ENCODE data around the gene MT1A.

DNA sequence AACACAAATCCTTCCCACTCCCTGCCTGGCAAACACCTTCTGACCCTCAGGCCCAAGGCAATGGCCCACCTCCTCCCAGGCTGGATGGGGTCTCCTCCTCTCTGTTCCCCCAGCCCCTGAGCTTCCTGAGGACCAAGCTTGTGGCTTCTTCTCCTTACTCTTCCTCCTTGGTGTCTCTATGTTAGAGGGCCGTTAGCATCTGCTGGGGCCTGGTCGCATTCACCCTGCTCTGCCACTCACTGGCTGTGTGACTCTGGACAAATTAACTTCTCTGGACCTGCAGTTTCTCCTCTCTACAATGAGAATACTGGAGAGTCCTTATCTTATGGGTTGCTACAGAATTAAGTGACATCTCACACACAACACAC is 30.8 kb upstream of the MT1A start:
- TF ChIP-seq, protein P1, sequence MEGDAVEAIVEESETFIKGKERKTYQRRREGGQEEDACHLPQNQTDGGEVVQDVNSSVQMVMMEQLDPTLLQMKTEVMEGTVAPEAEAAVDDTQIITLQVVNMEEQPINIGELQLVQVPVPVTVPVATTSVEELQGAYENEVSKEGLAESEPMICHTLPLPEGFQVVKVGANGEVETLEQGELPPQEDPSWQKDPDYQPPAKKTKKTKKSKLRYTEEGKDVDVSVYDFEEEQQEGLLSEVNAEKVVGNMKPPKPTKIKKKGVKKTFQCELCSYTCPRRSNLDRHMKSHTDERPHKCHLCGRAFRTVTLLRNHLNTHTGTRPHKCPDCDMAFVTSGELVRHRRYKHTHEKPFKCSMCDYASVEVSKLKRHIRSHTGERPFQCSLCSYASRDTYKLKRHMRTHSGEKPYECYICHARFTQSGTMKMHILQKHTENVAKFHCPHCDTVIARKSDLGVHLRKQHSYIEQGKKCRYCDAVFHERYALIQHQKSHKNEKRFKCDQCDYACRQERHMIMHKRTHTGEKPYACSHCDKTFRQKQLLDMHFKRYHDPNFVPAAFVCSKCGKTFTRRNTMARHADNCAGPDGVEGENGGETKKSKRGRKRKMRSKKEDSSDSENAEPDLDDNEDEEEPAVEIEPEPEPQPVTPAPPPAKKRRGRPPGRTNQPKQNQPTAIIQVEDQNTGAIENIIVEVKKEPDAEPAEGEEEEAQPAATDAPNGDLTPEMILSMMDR (conservative IDR thresholded peaks at IDR 0.05 in 1 of 2, IDR thresholded peaks at IDR 0.05 in 1 of 2; ENCODE audit: extremely low read depth in 1 of 2, insufficient read depth in 1 of 2, low read depth in 1 of 2, low read length in 2 of 2) = no peak
- TF ChIP-seq EZH2 (IDR thresholded peaks at IDR 0.05; ENCODE audit: borderline replicate concordance, low read length) = no peak

All from mammary epithelial cell (primary cell).